ENCODE data around the gene FAM20A.

GRCh38 chr17:68580236-68580770 is 20.9 kb downstream of the FAM20A start:
- peak in 1 of 4 donors; percentile 24 for TF ChIP-seq EP300 (IDR thresholded peaks at IDR 0.05)
- TF ChIP-seq CTCF (IDR thresholded peaks at IDR 0.05): no peak
- no peak for TF ChIP-seq POLR2A (IDR thresholded peaks at IDR 0.05)
- TF ChIP-seq POLR2AphosphoS5 (IDR thresholded peaks at IDR 0.05): peak in 2 of 4 donors; percentile 40 to 57

All from sigmoid colon (tissue), 4 donors.